Activated CD4-positive, alpha-beta T cell treated with anti-CD3 and anti-CD28 coated beads, Interleukin-2, amount 50 U/mL, for 24 hours (primary cell): Measurements from ENCODE around the gene CUL9.
A peak's percentile ranks its signal among the peaks of the same experiment; 100 is the strongest.

Experiments used
- DNase-seq, 2 donors: peaks; one replicate each; pipeline ENCODE4 v3.0.0-alpha.2; 2020; ENCODE audit warnings: low read depth in 1 of 2, low spot score in 1 of 2

CUL9 gene

DNA sequence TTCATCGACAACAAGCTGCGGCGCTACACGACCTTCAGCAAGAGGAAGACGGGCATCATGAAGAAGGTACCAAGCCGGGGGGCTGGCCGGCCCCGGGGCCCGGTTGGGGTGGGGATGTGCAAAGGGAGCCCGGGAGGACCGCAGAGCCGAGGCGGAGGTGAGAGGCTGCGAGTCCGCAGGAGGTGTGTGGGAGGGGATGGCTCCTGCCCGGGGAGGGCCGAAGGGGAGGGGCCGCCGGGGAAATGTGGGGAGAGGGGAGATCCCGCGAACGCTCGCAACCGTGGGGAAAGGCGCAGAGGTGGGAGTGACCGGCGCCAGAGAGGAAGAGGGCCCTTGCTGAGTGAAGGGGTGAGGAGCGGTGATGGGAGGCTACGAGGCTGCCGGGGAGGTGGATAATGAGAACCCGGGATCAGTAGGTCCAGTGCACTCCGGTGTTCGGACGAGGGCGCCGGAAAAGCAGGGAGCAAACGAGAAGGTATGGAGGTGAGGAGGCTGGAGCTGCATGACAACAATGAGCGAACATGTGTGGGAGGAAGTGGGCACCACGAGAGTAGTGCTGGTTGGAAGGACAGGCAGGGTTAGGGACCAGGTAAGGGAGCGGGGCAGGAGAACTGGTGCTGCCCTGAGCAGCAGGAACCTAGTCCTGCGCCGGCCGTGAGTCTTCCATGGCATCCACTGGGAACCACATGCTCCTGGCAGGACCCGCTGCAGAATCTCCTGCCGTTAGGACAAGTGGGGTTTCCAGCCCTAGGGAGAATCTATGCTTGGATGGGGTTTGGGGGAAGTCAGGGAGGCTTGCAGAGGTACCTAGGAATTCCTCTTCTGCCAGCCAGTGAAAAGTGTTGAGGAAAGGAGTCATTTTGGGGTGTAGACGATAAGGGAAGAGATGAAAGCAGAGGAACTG, 9.6 kb upstream of the CUL9 start:
- peak; percentile 17 to 36 for DNase-seq

DNA sequence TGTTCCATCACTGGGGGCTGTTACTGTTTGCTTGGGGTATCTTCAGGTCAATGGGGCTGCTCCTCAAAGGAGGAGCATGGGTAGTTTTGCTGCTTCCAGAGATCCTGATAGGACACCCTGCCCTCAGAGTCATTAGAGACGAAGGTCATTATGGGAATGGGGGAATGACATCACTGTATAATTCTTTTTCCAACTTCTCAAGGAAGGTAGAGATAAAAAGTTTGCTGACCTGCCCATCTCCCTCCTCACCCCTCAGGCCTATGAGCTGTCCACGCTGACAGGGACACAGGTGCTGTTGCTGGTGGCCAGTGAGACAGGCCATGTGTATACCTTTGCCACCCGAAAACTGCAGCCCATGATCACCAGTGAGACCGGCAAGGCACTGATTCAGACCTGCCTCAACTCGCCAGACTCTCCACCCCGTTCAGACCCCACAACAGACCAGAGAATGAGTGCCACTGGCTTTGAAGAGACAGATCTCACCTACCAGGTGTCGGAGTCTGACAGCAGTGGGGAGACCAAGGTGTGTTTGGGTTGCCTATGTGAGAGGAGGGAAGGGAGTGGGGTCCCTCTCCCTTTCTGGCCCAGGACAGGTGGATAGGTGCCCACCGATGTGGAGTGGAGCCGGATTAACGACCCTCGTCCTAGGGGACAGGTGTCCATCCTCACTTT, 8.3 kb upstream of the CUL9 start:
- DNase-seq, result no peak

DNA sequence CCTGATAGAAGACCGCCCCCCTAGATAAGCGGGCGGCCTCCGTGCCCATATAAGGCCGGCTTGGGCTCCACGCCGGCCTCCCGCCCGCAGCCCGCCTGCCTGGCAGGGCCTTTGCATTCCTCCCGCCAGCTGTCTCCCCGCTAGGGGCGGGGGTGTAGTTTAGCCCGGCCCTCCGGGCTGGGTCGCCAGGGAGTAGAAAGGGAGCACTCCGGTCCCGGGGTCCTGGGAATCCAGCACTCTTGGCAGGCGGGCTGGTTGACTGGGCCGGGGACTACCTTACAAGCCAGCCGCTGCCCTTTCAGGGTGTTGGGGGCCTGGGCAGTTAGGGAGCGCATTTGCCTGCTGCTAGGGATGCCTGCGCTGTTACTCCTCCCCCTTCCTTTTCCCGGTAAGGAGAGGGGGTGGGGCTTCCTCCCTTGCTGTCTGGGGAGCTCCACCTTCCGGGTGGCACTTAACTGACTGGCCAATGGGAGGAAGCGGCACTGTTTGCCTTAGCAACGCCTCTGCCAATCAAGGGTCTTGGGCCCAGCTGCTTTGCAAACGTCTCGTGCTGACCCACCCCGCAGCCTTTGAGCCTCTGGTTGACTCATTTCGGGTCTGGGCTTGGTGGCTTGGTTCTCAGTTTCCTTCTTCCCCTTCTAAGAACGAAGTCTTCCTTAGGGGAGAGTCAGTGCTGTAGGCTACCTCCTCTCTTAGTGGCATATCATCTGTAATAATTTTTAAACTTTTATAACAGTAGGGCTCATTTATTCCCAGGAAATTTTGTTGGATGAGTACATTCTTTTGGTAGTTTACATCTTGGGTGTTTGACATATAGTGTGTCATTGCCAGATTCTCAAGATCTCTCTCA, 7.5 kb upstream of the CUL9 start:
- peak; percentile 72 to 91 for DNase-seq

DNA sequence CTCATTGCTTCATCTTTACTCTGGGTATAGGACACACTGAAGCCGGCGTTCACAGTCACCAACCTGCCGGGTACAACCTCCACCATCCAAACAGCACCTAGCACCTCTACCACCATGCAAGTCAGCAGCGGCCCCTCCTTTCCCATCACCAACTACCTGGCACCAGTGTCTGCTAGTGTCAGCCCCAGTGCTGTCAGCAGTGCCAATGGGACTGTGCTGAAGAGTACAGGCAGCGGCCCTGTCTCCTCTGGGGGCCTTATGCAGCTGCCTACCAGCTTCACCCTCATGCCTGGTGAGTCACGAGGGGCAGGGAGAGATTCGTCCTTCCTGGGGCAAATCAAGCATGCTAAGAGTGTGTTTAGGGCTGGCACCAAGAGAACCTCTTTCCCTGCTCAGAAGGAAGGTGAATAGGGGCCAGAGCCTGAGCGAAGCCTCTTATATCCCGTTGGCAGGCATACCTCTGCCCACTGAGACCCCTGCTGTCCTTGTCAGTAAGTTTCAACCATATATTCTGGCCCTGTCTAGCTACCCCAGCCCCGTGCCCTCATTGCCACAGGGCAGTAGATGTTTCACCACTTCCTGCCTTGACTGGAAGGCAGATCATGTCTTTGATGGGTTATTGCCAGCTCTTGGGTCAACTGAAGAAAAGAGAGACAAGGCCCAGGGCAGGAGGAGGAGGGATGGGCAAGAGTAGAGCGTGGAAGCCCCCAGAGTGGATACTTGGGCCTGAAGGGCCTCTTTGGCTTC, 6.1 kb upstream of the CUL9 start:
- no peak for DNase-seq

DNA sequence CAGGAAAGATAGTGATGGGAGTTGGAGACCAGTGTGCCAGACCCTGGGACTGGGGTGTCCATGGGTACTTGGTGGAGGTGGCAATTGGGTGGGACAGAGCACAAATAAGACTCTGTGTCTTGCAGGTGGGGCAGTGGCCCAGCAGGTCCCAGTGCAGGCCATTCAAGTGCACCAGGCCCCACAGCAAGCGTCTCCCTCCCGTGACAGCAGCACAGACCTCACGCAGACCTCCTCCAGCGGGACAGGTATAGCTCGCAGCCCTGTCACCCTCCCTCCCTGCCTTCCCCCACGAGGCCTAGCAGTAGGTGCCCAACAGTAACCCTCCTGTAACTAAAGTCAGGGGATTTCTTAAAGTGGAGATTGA, 5.6 kb upstream of the CUL9 start:
- DNase-seq, result no peak

DNA sequence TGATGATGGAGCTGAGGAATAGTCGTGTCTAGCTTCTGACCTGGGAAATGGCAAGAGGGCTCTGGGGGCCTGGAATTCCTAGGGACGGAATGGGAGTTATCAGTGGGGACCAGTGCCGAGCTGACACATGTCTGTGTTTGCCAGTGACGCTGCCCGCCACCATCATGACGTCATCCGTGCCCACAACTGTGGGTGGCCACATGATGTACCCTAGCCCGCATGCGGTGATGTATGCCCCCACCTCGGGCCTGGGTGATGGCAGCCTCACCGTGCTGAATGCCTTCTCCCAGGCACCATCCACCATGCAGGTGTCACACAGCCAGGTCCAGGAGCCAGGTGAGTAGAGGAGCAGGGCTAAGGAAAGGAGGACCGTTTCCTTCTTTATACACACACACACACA, 3.8 kb upstream of the CUL9 start:
- DNase-seq, result no peak

DNA sequence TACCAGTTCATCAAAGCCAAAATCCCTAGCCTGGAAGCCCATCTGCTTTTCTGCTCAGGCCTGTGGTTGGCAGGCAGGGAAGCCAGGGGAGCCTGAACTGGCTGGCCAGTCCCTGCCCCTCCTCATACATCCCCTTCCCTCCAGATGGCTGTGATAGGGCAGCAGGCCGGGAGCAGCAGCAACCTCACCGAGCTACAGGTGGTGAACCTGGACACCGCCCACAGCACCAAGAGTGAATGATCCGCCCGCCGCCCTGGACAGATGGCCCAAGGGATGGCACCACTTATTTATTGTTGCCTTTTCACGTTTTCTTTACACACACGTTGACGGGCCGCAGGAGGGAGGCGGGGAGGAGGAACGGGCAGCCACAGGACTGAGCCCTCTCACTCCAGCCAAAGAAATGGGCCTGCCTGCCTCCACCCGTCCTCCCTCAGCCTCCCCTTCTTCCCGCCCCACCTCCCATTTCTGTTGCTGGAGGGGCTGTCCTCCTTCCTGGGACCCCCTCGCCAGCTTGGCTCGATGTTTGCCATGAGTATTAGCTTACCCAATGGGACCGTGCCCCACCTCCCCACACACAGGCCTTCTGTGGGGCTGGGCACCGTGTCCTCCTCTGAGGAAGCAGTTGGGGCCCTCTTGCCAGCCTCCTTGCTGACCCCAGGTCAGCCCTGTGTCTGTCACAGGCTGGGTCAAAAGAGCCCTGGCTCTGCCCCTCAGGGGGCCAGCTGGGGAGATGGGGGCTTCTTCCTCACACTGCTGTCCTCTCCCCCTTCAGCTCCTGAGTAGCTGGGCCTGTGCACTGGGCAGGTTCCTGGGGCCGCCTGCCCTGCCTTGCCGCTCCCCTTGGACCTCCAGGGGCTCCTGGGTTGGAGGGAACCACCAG, 2.8 kb upstream of the CUL9 start:
- DNase-seq, result no peak

DNA sequence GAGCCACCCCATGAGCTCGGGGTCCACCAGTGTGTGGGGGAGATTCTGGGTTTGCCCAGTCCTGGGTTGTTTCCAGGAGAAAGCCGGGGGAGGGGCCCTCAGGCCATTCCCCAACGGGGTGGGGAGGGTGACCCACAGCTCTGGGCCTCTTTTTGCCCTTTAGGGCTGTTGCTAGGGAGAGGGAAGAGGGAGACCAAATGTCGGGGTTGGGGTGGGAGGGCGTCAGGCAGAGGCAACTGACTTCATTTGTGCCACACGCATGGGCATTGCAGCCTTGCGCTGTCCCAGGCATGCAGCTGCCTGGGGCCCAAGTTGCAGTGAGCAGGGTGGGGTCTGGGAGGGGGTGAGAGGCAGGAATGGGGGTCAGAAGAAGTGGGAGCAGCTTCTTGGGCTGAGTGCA, 1.9 kb upstream of the CUL9 start:
- no peak for DNase-seq

DNA sequence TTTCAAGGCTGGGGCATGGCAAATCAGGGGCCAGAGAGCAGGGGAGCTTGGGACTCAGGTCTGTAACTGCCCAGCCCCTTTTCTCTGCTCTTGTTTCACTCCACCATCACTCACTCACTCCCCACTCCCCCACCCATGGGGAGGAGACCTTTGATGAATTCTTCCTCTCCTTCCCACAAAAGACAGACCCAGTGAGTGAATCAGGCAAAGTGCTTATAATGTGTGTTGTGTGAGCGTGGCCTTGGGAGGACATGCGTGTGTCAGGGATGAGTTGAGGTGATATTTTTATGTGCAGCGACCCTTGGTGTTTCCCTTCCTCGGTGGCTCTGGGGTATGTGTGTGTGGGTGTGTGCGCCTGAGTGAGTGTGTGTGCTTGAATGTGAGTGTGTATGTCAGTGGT, 1.0 kb upstream of the CUL9 start:
- DNase-seq, result no peak

DNA sequence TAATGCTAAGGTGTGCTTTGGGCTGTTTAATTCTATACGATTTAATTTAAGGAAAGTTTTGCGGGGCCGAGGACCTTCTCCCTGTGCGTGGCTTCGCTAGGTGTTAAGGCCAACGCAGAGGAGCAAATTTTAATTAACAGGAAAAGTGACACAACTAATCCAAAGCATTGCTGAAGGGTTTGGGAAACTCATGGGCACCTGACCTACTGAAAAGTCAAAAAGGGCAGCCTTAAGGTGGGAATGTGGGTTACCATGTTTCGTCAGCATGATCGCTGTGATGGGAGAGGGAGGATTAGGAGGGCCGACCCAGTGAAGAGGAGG, 415 bp upstream of the CUL9 start:
- no peak for DNase-seq

DNA sequence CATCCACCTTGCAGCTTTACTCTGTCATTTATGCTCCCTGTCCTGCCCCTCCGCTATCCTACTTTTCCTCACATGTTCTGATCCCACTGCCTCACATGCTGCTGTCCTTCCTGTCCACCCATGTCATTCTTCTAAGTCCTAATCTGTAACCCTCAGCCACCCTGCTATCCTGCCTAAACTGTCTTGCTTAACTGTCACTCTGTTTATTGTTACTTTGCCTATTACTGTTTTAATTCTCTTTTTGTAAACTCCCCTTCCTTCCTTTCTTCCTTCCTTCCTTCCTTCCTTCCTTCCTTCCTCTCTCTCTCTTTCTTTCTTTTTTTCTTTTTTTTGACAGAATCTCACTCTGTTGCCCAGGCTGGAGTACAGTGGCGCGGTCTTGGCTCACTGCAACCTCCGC, 1.4 kb downstream of the CUL9 start:
- DNase-seq, result no peak

DNA sequence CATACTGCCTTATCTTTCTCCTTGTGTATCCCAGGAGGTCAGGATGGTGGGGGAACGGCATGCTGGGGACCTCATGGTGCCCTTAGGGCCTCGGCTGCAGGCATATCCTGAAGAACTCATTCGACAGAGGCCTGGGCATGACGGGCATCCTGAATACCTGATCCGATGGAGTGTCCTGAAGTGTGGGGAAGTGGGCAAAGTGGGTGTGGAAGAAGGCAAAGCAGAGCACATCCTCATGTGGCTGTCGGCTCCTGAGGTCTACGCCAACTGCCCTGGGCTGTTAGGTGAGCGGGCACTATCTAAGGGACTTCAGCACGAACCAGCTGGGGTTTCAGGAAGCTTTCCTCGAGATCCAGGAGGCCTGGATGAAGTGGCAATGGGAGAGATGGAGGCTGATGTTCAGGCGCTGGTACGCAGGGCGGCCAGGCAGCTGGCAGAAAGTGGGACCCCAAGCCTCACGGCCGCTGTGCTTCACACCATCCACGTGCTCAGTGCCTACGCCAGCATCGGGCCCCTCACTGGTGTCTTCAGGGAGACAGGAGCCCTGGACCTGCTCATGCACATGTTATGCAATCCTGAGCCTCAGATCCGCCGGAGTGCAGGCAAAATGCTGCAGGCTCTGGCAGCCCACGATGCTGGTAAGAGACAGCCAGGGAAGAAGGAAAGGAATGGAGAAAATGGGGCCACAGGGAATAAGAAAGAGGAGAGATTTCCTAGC, 2.4 kb downstream of the CUL9 start:
- no peak for DNase-seq

DNA sequence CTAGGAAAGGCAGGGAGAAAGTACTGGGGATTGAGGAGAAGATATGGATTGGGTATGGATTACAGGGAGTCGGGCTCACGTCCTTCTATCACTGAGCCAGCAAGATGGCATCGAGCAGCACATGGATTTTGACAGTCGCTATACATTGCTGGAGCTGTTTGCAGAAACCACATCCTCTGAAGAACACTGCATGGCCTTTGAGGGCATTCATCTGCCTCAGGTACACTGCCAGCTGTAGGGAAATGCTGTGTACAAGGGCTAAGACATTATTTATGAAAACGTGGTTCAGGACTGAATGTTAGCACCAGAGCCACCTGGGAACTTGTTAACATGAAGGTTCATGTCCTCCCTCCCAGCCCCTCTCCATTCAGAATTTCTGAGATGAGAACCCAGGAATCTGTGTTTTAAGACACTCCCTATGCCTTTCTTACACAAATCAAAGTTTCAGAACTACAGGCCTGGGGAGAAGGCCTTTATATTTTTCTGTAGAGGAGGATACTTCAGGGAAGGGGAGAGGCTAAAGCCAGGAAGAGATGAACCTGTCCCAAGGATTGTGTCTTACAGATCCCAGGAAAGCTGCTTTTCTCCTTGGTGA, 3.5 kb downstream of the CUL9 start:
- no peak for DNase-seq

DNA sequence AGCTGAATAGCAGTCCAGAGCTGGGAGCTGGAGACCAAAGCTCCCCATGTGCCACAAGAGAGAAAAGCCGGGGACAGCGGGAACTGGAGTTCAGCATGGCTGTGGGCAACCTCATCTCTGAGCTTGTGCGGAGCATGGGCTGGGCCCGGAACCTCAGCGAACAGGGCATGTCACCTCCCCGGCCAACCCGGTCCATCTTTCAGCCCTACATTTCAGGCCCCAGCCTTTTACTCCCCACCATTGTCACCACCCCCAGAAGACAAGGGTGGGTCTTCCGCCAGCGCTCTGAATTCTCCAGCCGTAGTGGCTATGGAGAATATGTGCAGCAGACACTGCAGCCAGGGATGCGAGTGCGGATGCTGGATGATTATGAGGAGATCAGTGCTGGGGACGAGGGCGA, 4.0 kb downstream of the CUL9 start:
- DNase-seq, result no peak

DNA sequence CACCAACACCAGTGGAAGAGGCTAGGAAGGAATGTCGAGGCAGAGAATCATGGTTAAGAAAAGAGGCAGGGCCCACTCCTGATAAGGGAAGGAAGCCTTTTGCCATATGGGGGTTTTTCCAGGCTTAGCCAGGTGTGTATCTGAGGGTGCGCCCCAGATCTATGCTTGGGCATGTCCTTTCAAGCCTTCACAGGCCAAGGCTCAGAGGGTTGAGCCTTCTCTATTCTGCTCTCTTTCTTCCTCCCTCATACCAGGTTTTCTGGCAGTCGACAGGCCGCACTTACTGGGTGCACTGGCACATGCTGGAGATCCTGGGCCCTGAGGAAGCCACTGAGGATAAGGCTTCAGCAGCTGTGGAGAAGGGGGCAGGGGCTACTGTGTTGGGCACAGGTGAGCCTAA, 4.7 kb downstream of the CUL9 start:
- DNase-seq, result no peak

DNA sequence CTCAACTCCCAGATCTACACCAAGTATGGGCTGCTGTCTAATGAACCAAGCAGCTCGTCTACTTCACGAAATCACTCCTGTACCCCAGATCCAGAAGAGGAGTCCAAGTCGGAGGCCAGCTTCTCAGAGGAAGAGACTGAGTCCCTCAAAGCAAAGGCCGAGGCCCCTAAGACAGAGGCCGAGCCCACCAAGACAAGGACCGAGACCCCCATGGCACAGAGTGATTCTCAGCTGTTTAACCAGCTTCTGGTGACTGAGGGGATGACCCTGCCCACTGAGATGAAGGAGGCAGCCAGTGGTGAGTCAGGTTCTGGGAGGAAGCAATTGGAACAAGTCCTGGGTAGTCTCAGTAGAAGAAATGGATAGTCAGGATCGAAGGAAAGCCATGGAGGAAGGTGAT, 5.8 kb downstream of the CUL9 start:
- no peak for DNase-seq

DNA sequence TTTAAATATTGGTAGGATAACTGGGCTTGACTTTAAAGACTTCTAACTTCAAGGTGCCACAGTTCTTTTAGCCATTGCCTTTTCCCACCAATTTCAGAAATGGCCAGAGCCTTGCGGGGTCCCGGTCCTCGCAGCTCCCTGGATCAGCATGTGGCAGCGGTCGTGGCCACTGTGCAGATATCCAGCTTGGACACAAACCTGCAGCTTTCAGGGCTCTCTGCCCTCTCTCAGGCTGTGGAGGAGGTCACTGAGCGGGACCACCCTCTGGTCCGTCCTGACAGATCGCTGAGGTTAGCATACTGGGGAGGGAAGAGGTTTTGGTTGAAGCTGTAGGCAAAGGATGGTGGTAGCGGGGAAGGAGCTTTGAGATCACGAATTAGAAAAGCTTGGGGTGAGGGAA, 6.4 kb downstream of the CUL9 start:
- DNase-seq, result no peak

DNA sequence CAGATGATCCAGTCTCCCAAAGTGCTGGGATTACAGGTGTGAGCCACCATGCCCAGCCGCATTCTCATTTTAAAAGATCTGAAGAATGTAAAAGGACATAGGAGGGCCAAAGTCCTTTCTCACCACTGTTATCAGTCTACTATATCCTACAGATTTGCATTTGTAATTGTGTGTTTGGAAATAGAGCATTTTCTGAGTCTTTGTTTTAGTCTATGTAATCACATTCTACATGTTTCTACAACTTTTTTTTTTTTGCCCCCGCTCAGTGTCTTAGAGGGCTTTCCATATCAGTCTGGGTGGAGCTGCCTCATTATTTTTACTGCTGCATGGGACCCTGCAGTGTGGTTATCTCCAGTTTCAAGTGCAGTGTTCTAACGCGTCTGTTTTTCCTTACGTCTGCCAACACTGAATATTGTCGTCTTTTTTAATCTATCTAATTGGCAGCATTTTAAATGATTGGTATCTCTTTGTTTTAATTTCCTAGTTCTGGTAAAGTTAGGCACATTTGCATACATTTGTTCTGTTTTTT, 7.8 kb downstream of the CUL9 start:
- DNase-seq, result no peak

DNA sequence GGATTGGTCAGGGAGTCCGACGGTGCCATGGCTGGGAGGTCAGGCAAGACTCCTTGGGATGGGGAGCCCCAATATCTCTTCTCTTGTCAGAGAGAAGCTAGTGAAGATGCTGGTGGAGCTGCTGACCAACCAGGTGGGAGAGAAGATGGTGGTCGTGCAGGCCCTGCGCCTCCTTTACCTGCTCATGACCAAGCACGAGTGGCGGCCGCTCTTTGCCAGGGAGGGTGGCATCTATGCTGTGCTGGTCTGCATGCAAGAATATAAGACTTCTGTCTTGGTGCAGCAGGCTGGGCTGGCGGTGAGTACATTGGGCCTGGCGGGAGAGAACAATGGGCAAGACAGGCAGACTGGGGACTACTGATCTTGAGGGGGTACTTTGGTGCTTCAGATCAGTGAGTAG, 10.9 kb downstream of the CUL9 start:
- no peak for DNase-seq
